ENCODE measurements around the gene NOL4L.

DNA sequence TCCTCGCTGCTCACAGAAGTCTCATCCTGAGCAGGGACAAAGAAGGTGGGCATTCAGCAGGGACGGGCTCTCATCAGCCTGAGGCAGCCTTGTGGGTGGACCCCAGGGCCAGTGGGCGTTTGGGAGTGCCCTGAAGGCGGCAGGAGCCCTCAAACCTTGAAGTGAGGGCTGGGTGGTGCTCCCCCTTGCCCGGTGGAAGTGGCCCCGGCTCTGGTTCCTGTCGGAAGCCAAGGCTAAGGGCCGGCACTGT is 110.5 kb downstream of the NOL4L start:
- TF ChIP-seq, protein P1, sequence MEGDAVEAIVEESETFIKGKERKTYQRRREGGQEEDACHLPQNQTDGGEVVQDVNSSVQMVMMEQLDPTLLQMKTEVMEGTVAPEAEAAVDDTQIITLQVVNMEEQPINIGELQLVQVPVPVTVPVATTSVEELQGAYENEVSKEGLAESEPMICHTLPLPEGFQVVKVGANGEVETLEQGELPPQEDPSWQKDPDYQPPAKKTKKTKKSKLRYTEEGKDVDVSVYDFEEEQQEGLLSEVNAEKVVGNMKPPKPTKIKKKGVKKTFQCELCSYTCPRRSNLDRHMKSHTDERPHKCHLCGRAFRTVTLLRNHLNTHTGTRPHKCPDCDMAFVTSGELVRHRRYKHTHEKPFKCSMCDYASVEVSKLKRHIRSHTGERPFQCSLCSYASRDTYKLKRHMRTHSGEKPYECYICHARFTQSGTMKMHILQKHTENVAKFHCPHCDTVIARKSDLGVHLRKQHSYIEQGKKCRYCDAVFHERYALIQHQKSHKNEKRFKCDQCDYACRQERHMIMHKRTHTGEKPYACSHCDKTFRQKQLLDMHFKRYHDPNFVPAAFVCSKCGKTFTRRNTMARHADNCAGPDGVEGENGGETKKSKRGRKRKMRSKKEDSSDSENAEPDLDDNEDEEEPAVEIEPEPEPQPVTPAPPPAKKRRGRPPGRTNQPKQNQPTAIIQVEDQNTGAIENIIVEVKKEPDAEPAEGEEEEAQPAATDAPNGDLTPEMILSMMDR (IDR thresholded peaks at IDR 0.05; ENCODE audit: extremely low read depth in 1 of 2, insufficient read depth in 1 of 2, low read depth in 1 of 2, low read length in 2 of 2): no peak
- TF ChIP-seq POLR2A (IDR thresholded peaks at IDR 0.05; ENCODE audit: low read depth, low read length) (no peak), EZH2 (IDR thresholded peaks at IDR 0.05; ENCODE audit: borderline replicate concordance, low read depth, low read length, severe bottlenecking) (no peak)

Measured in endothelial cell of umbilical vein (primary cell).